SK-N-MC (cell line): Measurements from ENCODE around the gene GRAMD2B.

Experiments used
- DNase-seq: peaks from one replicate; pipeline ENCODE4 v3.0.0-alpha.2; 2011; ENCODE audit warnings: low read depth, low spot score
- H3K27ac ChIP-seq: fragments of 200-600 bp; sonication (generic); 2 replicates; pipeline ENCODE4 v1.5.1; 2016; ENCODE audit warnings: mixed run types
- H3K36me3 ChIP-seq: fragments of 200-600 bp; sonication (generic); 2 replicates; pipeline ENCODE4 v1.6.1; 2017; ENCODE audit warnings: antibody characterized with exemption, low read length, mixed read lengths; ENCODE audit not compliant: insufficient read depth
- H3K4me3 ChIP-seq: fragments of 200-600 bp; sonication (generic); 2 replicates; pipeline ENCODE4 v1.5.1; 2016
- H3K9ac ChIP-seq: fragments of 200-600 bp; sonication (generic); 2 replicates; pipeline ENCODE4 v1.8.0; 2017; ENCODE audit warnings: mixed run types, mixed read lengths; ENCODE audit not compliant: insufficient read length
- H3K9me3 ChIP-seq: fragments of 200-600 bp; sonication (generic); 2 replicates; pipeline ENCODE4 v1.6.1; 2017; ENCODE audit warnings: low read depth, mild to moderate bottlenecking, antibody characterized with exemption, low read length, moderate library complexity, mixed read lengths
- EZH2 ChIP-seq: fragments of 200-600 bp; sonication (generic); IDR thresholded peaks from one replicate; pipeline ENCODE4 v1.6.1; 2017; ENCODE audit warnings: antibody characterized with exemption
- FOXP2 ChIP-seq: optimal IDR thresholded peaks from 2 replicates; pipeline ENCODE3; 2011; ENCODE audit warnings: mild to moderate bottlenecking, moderate library complexity; ENCODE audit not compliant: insufficient read depth; ENCODE audit errors: extremely low read length, control extremely low read depth
- POLR2AphosphoS5 ChIP-seq: IDR thresholded peaks from 2 replicates; pipeline ENCODE4 v1.6.1; 2012; ENCODE audit warnings: mild to moderate bottlenecking, low read depth, low read length, borderline replicate concordance

GRAMD2B gene

DNA sequence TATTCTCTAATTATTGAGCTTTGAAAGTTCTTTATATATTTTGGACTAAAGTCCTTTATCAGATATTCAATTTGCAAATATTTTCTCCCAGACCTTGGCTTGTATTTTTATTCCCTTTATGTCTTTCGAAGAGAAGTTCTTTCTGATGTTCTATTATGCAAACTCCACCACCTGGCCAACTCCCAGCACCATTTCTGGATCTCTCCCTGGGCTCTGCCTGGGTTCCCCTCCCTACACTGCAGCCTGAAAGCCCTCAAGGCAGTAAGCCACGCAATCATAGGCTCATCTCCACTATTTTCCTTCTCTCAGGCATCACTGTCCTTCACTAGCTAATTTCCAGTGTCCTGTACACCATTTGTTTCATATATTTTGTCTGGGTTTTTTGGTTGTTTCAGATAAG lies 76.1 kb downstream of the GRAMD2B start:
- H3K9me3 ChIP-seq, result no peaks in the 10 kb centered on the region
- no peaks in the 10 kb centered on the region for H3K36me3 ChIP-seq
- no peak overlapping the region for H3K9ac ChIP-seq
- TF ChIP-seq EZH2, result no peak
- TF ChIP-seq POLR2AphosphoS5, result no peak
- TF ChIP-seq FOXP2, result no peak
- H3K4me3 ChIP-seq, result no peak overlapping the region
- no peak for DNase-seq
- H3K27ac ChIP-seq, result no peak overlapping the region

DNA sequence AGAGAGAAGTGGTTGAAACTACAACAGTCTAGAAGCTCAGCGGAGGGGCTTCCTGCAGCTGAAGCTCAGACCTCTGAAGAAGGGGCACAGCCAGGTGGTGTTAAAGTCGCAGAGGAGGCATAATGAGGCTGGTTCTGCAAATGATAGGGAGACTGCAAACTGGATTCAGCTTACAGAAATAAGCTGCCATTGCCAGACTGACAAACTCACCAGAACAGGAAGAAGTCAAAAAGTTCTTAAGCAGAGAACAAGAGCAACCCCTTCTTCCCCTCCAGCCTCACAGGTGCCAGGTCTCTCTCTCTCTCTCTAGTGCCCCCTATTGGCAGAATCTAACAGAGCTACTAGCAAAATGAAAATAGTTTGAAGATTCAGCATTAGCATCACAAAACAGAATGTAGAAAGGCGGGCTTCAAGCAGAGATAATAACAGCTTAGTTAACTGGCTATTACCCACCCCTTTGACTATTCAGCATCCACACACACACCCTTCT lies 76.7 kb downstream of the GRAMD2B start:
- Histone ChIP-seq H3K27ac (no peak overlapping the region), H3K36me3 (no peaks in the 10 kb centered on the region), H3K9ac (no peak overlapping the region), H3K4me3 (no peak overlapping the region), H3K9me3 (no peaks in the 10 kb centered on the region)
- TF ChIP-seq POLR2AphosphoS5 (no peak), EZH2 (no peak), FOXP2 (no peak)
- no peak for DNase-seq

DNA sequence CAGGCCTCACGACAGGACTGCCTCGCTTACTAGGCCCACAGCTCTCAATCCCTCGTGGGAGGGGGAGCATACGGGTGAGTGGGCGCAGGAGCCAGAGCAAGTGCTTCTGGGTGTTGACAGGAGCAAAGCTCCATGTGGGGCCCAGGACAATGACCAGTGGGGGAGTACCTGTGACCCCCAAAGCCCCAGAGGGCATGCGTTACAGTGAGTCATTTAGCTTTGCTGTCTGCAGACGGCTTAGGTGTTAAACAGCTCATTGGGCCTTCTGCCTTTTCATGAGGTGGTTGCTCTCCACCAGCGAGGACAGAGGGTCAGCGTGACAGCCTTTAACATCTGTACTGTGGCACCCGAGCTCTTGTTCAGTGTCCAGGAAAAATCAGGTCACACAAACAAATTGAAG lies 78.2 kb downstream of the GRAMD2B start:
- no peak overlapping the region for H3K9ac ChIP-seq
- no peak for DNase-seq
- TF ChIP-seq POLR2AphosphoS5 (no peak), EZH2 (no peak), FOXP2 (no peak)
- no peak overlapping the region for H3K4me3 ChIP-seq
- no peak overlapping the region for H3K27ac ChIP-seq
- no peaks in the 10 kb centered on the region for H3K36me3 ChIP-seq
- no peaks in the 10 kb centered on the region for H3K9me3 ChIP-seq

DNA sequence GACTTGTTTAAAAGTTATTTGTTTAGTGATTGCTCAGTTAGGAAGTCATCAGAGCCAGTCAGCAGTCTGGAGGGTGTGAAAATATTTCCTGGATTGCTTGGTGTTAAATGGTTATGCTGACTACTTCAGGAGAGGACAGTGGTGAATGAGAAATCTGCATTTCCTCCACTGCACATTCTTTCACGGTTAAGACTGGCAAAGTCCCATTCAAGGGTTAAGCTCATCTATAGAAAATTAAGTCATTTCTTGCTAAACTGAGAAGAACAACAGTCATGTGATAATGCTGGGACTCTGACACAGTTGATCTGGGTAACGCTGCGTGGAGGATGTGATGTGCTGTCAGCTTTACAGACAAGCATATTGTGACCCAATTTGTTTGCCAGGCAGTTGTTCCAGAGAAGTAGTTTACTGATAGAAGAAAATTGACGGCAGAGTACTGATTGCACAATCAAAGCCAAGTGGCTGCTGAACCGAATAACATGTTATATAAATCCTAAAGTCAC lies 80.4 kb downstream of the GRAMD2B start:
- TF ChIP-seq POLR2AphosphoS5 (no peak), EZH2 (no peak), FOXP2 (no peak)
- Histone ChIP-seq H3K9ac (no peak overlapping the region), H3K9me3 (no peaks in the 10 kb centered on the region), H3K36me3 (no peaks in the 10 kb centered on the region), H3K4me3 (no peak overlapping the region), H3K27ac (no peak overlapping the region)
- DNase-seq, result no peak

DNA sequence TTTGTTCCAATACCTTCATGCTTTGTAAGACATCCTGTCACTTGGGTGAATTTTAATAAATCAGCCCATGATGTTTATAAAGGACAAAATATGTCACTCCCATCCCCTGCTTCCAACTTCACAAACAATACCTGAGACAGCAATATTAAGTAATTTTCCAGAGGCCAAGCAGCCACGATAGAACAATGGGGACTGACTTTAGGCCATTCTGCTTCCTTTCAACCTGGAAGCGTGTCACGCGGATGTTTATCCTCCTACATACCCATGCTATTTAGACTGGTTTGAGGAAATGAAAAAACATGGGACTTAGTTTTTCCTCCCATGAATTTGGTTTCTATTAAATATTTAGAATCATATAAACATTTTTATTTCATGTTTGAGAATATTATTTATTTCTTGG lies 82.9 kb downstream of the GRAMD2B start:
- DNase-seq, result no peak
- no peak overlapping the region for H3K4me3 ChIP-seq
- no peak overlapping the region for H3K27ac ChIP-seq
- no peaks in the 10 kb centered on the region for H3K9me3 ChIP-seq
- H3K9ac ChIP-seq, result no peak overlapping the region
- no peaks in the 10 kb centered on the region for H3K36me3 ChIP-seq
- TF ChIP-seq FOXP2 (no peak), EZH2 (no peak)

DNA sequence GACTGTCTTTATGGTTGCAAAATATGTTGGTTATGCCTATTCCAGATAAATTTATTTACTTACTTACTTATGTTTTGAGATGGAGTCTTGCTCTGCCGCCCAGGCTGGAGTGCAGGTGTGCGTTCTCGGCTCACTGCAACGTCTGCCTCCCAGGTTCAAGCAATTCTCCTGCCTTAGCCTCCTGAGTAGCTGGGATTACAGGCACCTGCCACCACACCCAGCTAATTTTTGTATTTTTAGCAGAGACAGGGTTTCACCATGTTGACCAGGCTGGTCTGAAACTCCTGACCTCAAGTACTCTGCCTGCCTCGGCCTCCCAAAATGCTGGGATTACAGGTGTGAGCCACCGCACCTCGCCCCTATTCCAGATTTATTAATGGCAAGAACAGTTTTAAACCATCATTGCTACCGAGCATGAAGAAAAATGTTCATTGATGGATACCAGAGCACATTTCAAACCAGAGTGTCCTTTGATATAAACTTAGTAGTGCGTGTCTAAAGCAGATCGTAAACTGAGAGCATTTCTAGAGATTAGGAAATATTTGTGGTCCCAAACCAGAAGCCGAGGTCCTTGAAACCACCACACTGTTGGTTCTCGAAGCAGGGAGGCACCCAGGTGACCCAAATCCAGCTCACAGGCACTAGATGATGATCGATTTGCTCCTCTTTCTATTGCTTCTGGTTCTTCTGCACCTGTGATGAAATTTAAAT lies 85.2 kb downstream of the GRAMD2B start:
- Histone ChIP-seq H3K9me3 (no peaks in the 10 kb centered on the region), H3K9ac (no peak overlapping the region), H3K36me3 (no peaks in the 10 kb centered on the region), H3K27ac (no peak overlapping the region), H3K4me3 (no peak overlapping the region)
- TF ChIP-seq EZH2 (no peak), FOXP2 (no peak), POLR2AphosphoS5 (no peak)
- no peak for DNase-seq

DNA sequence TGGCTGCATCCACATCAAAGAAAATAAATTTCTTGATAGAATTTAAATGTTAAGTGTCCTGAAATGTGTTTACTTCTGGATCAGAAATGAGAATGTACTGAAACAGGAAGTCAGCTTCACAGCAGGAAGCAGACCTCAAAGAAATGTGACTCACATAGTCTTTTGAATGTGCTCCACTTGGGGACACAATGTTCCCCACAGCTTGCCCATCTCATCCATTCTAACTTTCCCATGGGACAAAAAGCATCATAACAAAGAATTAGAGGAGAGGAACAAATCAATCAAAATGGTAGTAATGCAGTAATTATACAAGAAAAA lies 85.7 kb downstream of the GRAMD2B start:
- Histone ChIP-seq H3K9ac (no peak overlapping the region), H3K9me3 (no peaks in the 10 kb centered on the region), H3K36me3 (no peaks in the 10 kb centered on the region), H3K4me3 (no peak overlapping the region), H3K27ac (no peak overlapping the region)
- DNase-seq, result no peak
- TF ChIP-seq FOXP2, result no peak
- no peak for TF ChIP-seq POLR2AphosphoS5
- TF ChIP-seq EZH2, result no peak

DNA sequence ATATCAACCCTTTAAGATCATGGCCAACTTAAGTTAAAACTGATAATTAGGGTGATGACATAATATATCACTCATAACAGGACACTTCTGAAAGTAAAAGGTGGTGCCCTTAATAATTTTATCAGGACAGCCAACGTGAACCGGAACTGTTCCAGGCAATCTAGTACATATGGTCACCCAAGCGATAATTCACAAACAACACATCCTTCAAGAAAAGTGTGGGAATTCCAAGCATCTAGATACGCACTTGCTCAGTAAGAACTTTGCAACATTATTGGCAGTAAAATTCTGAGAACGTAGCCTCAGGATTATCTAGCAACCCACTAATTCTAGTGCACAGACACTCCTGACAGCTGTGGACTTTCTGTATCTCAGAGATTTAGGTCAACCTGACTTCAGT lies 86.1 kb downstream of the GRAMD2B start:
- H3K27ac ChIP-seq, result no peak overlapping the region
- TF ChIP-seq POLR2AphosphoS5, result no peak
- TF ChIP-seq FOXP2, result no peak
- TF ChIP-seq EZH2, result no peak
- no peaks in the 10 kb centered on the region for H3K36me3 ChIP-seq
- no peaks in the 10 kb centered on the region for H3K9me3 ChIP-seq
- no peak overlapping the region for H3K4me3 ChIP-seq
- H3K9ac ChIP-seq, result no peak overlapping the region
- DNase-seq, result no peak

DNA sequence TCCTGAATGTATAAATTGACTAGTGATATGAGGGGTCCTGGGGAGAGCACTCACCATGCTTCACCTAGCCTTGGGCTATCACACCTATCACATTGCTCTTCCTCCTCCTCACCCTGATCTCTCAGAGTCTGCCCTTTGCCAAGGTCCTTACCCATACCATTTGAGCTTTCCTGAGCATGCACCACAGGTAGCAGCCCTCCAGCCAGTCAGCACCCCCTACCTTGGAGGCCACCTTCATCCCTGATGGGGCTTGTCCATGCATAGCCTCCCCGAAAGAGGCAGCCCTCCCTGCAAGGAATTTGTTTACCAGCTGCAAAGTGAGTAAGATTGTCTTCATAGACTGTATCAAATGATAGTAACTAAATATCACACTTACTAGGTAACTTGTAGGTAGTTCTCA lies 88.8 kb downstream of the GRAMD2B start:
- DNase-seq, result no peak
- H3K9ac ChIP-seq, result no peak overlapping the region
- H3K36me3 ChIP-seq, result no peaks in the 10 kb centered on the region
- no peak overlapping the region for H3K4me3 ChIP-seq
- H3K27ac ChIP-seq, result no peak overlapping the region
- no peak for TF ChIP-seq EZH2
- TF ChIP-seq POLR2AphosphoS5, result no peak
- no peak for TF ChIP-seq FOXP2
- H3K9me3 ChIP-seq, result no peaks in the 10 kb centered on the region
